ENCODE data around the gene SLC10A7.

Gene SLC10A7

DNA sequence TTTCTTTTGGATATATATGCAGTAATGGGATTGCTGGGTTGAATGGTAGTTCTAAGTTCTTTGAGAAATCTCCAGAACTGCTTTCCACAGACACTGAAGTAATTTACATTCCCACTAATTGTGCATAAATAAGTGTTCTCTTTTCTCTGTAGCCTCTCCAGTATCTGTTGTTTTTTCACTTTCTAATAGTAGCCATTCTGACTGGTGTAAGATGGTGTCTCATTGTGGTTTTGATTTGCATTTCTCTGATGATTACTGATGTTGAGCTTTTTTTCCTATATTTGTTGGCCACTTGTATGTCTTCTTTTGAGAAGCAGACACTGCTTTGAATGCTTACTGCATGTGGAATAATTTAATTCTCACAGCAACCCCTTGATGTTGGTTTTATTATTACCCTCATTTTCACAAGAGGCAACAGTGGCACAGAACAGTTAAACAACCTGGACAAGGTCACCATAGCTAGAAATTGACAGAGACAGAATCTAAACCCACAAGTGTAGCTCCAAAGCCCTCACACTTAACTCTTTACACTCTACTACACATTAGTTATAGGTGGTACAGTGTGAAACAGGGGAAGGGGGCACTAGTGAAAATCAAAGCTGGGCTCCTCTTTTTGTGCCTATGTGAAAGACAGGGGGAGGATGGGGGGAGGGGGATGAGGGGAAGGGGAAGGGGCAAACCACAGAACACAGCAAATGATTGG, 211.3 kb downstream of the SLC10A7 start:
- Mint-ChIP-seq H3K4me1 (no peaks in the 10 kb centered on the region), H3K4me3 (no peak overlapping the region), H3K27me3 (no peaks in the 10 kb centered on the region), H3K27ac (ENCODE audit: low read depth) (no peak overlapping the region), H3K9me3 (no peaks in the 10 kb centered on the region), H3K36me3 (ENCODE audit: insufficient read depth) (peaks cover 2% of the 10 kb centered on the region)
- ATAC-seq (replicated peaks; ENCODE audit: extremely low read depth, poor library complexity, severe bottlenecking), result no peak
- DNase-seq (ENCODE audit: low spot score in 2 of 2), result no peak

GRCh38 chr4:146308951-146309350, 212.8 kb downstream of the SLC10A7 start:
- Mint-ChIP-seq H3K27ac (ENCODE audit: low read depth) (no peak overlapping the region), H3K9me3 (no peaks in the 10 kb centered on the region), H3K27me3 (no peaks in the 10 kb centered on the region), H3K4me1 (no peaks in the 10 kb centered on the region), H3K36me3 (ENCODE audit: insufficient read depth) (peaks cover 8% of the 10 kb centered on the region), H3K4me3 (no peak overlapping the region)
- ATAC-seq (replicated peaks; ENCODE audit: extremely low read depth, poor library complexity, severe bottlenecking), result no peak
- DNase-seq (ENCODE audit: low spot score in 2 of 2), result no peak

GRCh38 chr4:146302822-146303221, 218.9 kb downstream of the SLC10A7 start:
- Mint-ChIP-seq H3K4me1 (peaks cover 8% of the 10 kb centered on the region), H3K27me3 (no peaks in the 10 kb centered on the region), H3K36me3 (ENCODE audit: insufficient read depth) (peaks cover 6% of the 10 kb centered on the region), H3K27ac (ENCODE audit: low read depth) (no peak overlapping the region), H3K4me3 (no peak overlapping the region), H3K9me3 (no peaks in the 10 kb centered on the region)
- DNase-seq (ENCODE audit: low spot score in 2 of 2), result no peak
- ATAC-seq (replicated peaks; ENCODE audit: extremely low read depth, poor library complexity, severe bottlenecking), result no peak

DNA sequence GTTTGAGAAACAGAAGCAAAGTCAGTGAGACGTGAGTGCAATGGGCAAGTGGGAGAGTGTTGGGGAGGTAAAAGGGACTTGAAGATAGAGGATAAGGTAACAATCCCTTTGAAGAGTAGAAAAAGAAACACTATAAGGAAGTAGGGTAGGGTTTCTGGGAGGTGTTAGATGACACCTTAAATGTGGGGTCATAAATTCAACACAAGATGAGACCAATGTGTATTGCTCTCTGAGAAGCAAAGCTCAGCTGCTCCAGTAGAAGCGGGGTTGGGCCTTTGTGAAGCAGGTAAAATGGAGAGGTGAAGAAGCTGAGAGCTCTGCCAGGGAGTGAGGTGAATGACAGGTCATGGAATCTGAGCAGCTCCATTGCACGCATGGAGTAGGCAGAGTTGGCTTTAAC, 222.1 kb downstream of the SLC10A7 start:
- no peak for ATAC-seq (replicated peaks; ENCODE audit: extremely low read depth, poor library complexity, severe bottlenecking)

GRCh38 chr4:146294776-146295175, 227.0 kb downstream of the SLC10A7 start:
- H3K27ac Mint-ChIP-seq (ENCODE audit: low read depth), result no peak overlapping the region
- peaks cover 7% of the 10 kb centered on the region for H3K4me1 Mint-ChIP-seq
- no peaks in the 10 kb centered on the region for H3K27me3 Mint-ChIP-seq
- no peak overlapping the region for H3K4me3 Mint-ChIP-seq
- DNase-seq (ENCODE audit: low spot score in 2 of 2), result no peak
- no peak for ATAC-seq (replicated peaks; ENCODE audit: extremely low read depth, poor library complexity, severe bottlenecking)
- no peaks in the 10 kb centered on the region for H3K9me3 Mint-ChIP-seq
- H3K36me3 Mint-ChIP-seq (ENCODE audit: insufficient read depth), result peaks cover 2% of the 10 kb centered on the region

More for the DNA sequence above, 222.1 kb downstream of the SLC10A7 start:
- Mint-ChIP-seq H3K4me1 (peaks cover 8% of the 10 kb centered on the region), H3K9me3 (no peaks in the 10 kb centered on the region), H3K4me3 (no peak overlapping the region), H3K27me3 (no peaks in the 10 kb centered on the region), H3K27ac (ENCODE audit: low read depth) (no peak overlapping the region), H3K36me3 (ENCODE audit: insufficient read depth) (peaks cover 3% of the 10 kb centered on the region)
- DNase-seq (ENCODE audit: low spot score in 2 of 2), result no peak

DNA sequence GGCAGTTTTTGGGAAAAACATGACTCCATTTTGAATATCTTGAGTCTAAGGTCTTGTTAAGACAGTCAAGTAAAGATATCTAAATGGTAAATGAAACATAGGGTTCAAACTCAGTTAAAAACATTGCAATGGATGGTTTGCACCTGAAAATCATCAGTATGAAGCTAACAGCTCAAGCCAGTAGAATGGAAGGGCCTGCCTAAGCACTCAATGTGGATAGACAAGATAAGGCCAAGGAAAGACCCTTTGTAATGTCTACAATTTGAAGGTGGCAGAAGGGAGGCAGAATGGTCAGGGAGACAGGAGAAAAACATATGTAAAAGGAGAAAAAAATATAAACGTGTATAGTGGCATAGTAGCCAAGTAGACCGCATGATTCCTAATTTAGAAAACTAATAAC, 229.2 kb downstream of the SLC10A7 start:
- Mint-ChIP-seq H3K27ac (ENCODE audit: low read depth) (no peak overlapping the region), H3K36me3 (ENCODE audit: insufficient read depth) (peaks cover 2% of the 10 kb centered on the region)

DNA sequence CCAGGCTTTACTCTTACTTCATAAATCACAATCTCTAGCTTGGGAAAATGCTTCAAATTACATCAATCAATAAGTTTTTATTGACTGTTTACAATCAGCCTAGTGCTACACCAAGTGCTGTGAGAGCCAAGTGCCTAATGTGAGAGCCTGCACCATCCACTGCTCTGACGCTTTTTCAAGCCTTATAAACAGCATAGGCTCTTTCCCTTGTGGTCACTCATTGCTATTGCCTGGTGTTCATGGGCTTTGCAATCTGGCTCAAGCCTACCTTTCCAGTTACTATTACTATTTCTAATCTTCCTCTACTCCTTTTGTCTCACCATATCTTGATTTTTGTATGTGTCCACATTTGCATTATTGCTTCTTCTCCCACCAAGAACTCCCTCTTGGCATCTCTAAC, 230.4 kb downstream of the SLC10A7 start:
- Mint-ChIP-seq H3K4me1 (no peaks in the 10 kb centered on the region), H3K9me3 (no peaks in the 10 kb centered on the region), H3K27ac (ENCODE audit: low read depth) (no peak overlapping the region), H3K27me3 (no peaks in the 10 kb centered on the region), H3K4me3 (no peak overlapping the region), H3K36me3 (ENCODE audit: insufficient read depth) (peaks cover 2% of the 10 kb centered on the region)
- DNase-seq (ENCODE audit: low spot score in 2 of 2) (no peak), ATAC-seq (replicated peaks; ENCODE audit: extremely low read depth, poor library complexity, severe bottlenecking) (no peak)

More for the DNA sequence above, 229.2 kb downstream of the SLC10A7 start:
- Mint-ChIP-seq H3K4me3 (no peak overlapping the region), H3K27me3 (no peaks in the 10 kb centered on the region), H3K4me1 (no peaks in the 10 kb centered on the region), H3K9me3 (no peaks in the 10 kb centered on the region)
- DNase-seq (ENCODE audit: low spot score in 2 of 2), result no peak
- no peak for ATAC-seq (replicated peaks; ENCODE audit: extremely low read depth, poor library complexity, severe bottlenecking)

- Mint-ChIP-seq H3K27ac (ENCODE audit: low read depth) (no peak overlapping the region), H3K36me3 (ENCODE audit: insufficient read depth) (peaks cover 2% of the 10 kb centered on the region), H3K4me1 (no peaks in the 10 kb centered on the region), H3K4me3 (no peak overlapping the region), H3K9me3 (no peaks in the 10 kb centered on the region), H3K27me3 (no peaks in the 10 kb centered on the region)
- no peak for DNase-seq (ENCODE audit: low spot score in 2 of 2)
- ATAC-seq (replicated peaks; ENCODE audit: extremely low read depth, poor library complexity, severe bottlenecking), result no peak
These were observed 233.5 kb downstream of the SLC10A7 start for GRCh38 chr4:146288193-146288592.

GRCh38 chr4:146285037-146285436, 236.7 kb downstream of the SLC10A7 start:
- Mint-ChIP-seq H3K27ac (ENCODE audit: low read depth) (no peak overlapping the region), H3K4me3 (no peak overlapping the region), H3K27me3 (no peaks in the 10 kb centered on the region), H3K4me1 (no peaks in the 10 kb centered on the region), H3K9me3 (no peaks in the 10 kb centered on the region), H3K36me3 (ENCODE audit: insufficient read depth) (peaks cover 3% of the 10 kb centered on the region)
- ATAC-seq (replicated peaks; ENCODE audit: extremely low read depth, poor library complexity, severe bottlenecking) (no peak), DNase-seq (ENCODE audit: low spot score in 2 of 2) (no peak)

- H3K27me3 Mint-ChIP-seq, result no peaks in the 10 kb centered on the region
- H3K27ac Mint-ChIP-seq (ENCODE audit: low read depth), result no peak overlapping the region
- H3K4me3 Mint-ChIP-seq, result no peak overlapping the region
- H3K36me3 Mint-ChIP-seq (ENCODE audit: insufficient read depth), result peaks cover 3% of the 10 kb centered on the region
- no peaks in the 10 kb centered on the region for H3K9me3 Mint-ChIP-seq
- DNase-seq (ENCODE audit: low spot score in 2 of 2), result no peak
- no peaks in the 10 kb centered on the region for H3K4me1 Mint-ChIP-seq
- no peak for ATAC-seq (replicated peaks; ENCODE audit: extremely low read depth, poor library complexity, severe bottlenecking)
These were observed 237.7 kb downstream of the SLC10A7 start for GRCh38 chr4:146283758-146284651.

GRCh38 chr4:146282657-146283056, 239.1 kb downstream of the SLC10A7 start:
- Mint-ChIP-seq H3K27me3 (no peaks in the 10 kb centered on the region), H3K4me1 (no peaks in the 10 kb centered on the region), H3K9me3 (no peaks in the 10 kb centered on the region), H3K36me3 (ENCODE audit: insufficient read depth) (peaks cover 3% of the 10 kb centered on the region), H3K4me3 (no peak overlapping the region), H3K27ac (ENCODE audit: low read depth) (no peak overlapping the region)
- no peak for ATAC-seq (replicated peaks; ENCODE audit: extremely low read depth, poor library complexity, severe bottlenecking)
- no peak for DNase-seq (ENCODE audit: low spot score in 2 of 2)

GRCh38 chr4:146278986-146279385, 242.8 kb downstream of the SLC10A7 start:
- Mint-ChIP-seq H3K4me1 (no peaks in the 10 kb centered on the region), H3K27ac (ENCODE audit: low read depth) (no peak overlapping the region), H3K4me3 (no peak overlapping the region), H3K27me3 (no peaks in the 10 kb centered on the region), H3K36me3 (ENCODE audit: insufficient read depth) (peaks cover 3% of the 10 kb centered on the region), H3K9me3 (no peaks in the 10 kb centered on the region)
- no peak for DNase-seq (ENCODE audit: low spot score in 2 of 2)
- ATAC-seq (replicated peaks; ENCODE audit: extremely low read depth, poor library complexity, severe bottlenecking), result no peak

DNA sequence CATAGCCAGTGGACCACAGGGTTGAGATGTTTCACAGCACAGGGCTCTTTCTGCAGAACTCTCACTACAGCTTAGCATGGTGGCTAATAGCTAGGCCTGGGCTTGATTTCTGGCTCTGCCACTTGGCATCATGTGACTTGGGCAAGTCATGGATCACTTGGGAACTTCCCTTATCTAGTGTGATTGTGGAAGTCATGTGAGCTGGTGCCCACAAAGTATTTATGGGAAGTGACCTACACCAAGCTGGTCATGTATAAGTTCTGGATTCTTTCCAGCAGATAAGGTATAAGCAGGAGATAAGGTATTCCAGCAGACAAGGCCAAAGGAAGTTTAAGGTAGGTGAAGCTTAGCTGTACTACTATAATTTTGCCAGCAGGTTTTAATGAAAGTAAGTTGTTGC, 246.4 kb downstream of the SLC10A7 start:
- Mint-ChIP-seq H3K27ac (ENCODE audit: low read depth) (no peak overlapping the region), H3K9me3 (no peaks in the 10 kb centered on the region), H3K27me3 (no peaks in the 10 kb centered on the region), H3K36me3 (ENCODE audit: insufficient read depth) (no peaks in the 10 kb centered on the region), H3K4me3 (no peak overlapping the region), H3K4me1 (no peaks in the 10 kb centered on the region)
- ATAC-seq (replicated peaks; ENCODE audit: extremely low read depth, poor library complexity, severe bottlenecking) (no peak), DNase-seq (ENCODE audit: low spot score in 2 of 2) (no peak)
